ENCODE data around the gene ZNF831. TPM values are rescaled to one million over a fixed set of nuclear protein-coding genes. Genes with fewer than 3 reads are reported as not detected.

Gene ZNF831
- polyA plus RNA-seq, 1 experiment, result not detected

GRCh38 chr20:59255256-59255655, 91.6 kb downstream of the ZNF831 start:
- Histone ChIP-seq H3K36me3 (ENCODE audit: control insufficient read depth, insufficient read depth, low read length) (no peaks in the 10 kb centered on the region), H3K27me3 (ENCODE audit: control insufficient read depth, insufficient read depth, low read length) (no peaks in the 10 kb centered on the region), H3K4me3 (ENCODE audit: low read depth, low read length) (no peak overlapping the region)
- ChIA-PET CTCF (no interaction called here), POLR2A (no interaction called here)
- no peak for TF ChIP-seq CTCF (IDR thresholded peaks at IDR 0.05; ENCODE audit: insufficient read depth, low read depth, low read length)
- DNase-seq (ENCODE audit: low read depth), result no peak

GRCh38 chr20:59258221-59258621, 94.6 kb downstream of the ZNF831 start:
- Histone ChIP-seq H3K4me3 (ENCODE audit: low read depth, low read length) (no peak overlapping the region), H3K36me3 (ENCODE audit: control insufficient read depth, insufficient read depth, low read length) (no peaks in the 10 kb centered on the region), H3K27me3 (ENCODE audit: control insufficient read depth, insufficient read depth, low read length) (no peaks in the 10 kb centered on the region)
- DNase-seq (ENCODE audit: low read depth), result no peak
- POLR2A ChIA-PET, result no interaction called here
- TF ChIP-seq CTCF (IDR thresholded peaks at IDR 0.05; ENCODE audit: insufficient read depth, low read depth, low read length), result no peak
- CTCF ChIA-PET, result no interaction called here

- CTCF ChIA-PET, result no interaction called here
Measured at GRCh38 chr20:59259946-59260345, 96.3 kb downstream of the ZNF831 start.

GRCh38 chr20:59265298-59265697, 101.7 kb downstream of the ZNF831 start:
- CTCF ChIA-PET, result no interaction called here
- TF ChIP-seq CTCF (IDR thresholded peaks at IDR 0.05; ENCODE audit: insufficient read depth, low read depth, low read length), result no peak
- H3K27me3 ChIP-seq (ENCODE audit: control insufficient read depth, insufficient read depth, low read length), result no peaks in the 10 kb centered on the region
- H3K4me3 ChIP-seq (ENCODE audit: low read depth, low read length), result no peak overlapping the region
- H3K36me3 ChIP-seq (ENCODE audit: control insufficient read depth, insufficient read depth, low read length), result no peaks in the 10 kb centered on the region
- POLR2A ChIA-PET, result no interaction called here
- DNase-seq (ENCODE audit: low read depth), result no peak

More at GRCh38 chr20:59259946-59260345, 96.3 kb downstream of the ZNF831 start:
- no peak for TF ChIP-seq CTCF (IDR thresholded peaks at IDR 0.05; ENCODE audit: insufficient read depth, low read depth, low read length)
- no peaks in the 10 kb centered on the region for H3K36me3 ChIP-seq (ENCODE audit: control insufficient read depth, insufficient read depth, low read length)
- H3K4me3 ChIP-seq (ENCODE audit: low read depth, low read length), result no peak overlapping the region
- no peak for DNase-seq (ENCODE audit: low read depth)
- no peaks in the 10 kb centered on the region for H3K27me3 ChIP-seq (ENCODE audit: control insufficient read depth, insufficient read depth, low read length)
- POLR2A ChIA-PET, result no interaction called here

- ChIA-PET CTCF (no interaction called here), POLR2A (no interaction called here)
- Histone ChIP-seq H3K4me3 (ENCODE audit: low read depth, low read length) (no peak overlapping the region), H3K36me3 (ENCODE audit: control insufficient read depth, insufficient read depth, low read length) (no peaks in the 10 kb centered on the region), H3K27me3 (ENCODE audit: control insufficient read depth, insufficient read depth, low read length) (no peaks in the 10 kb centered on the region)
- no peak for TF ChIP-seq CTCF (IDR thresholded peaks at IDR 0.05; ENCODE audit: insufficient read depth, low read depth, low read length)
- no peak for DNase-seq (ENCODE audit: low read depth)
Measured at GRCh38 chr20:59268870-59269269, 105.2 kb downstream of the ZNF831 start.

Data from BJ (cell line).